GM23248 (cell line): ENCODE measurements around the gene TMEM156. TPM values are rescaled to one million over a fixed set of nuclear protein-coding genes. Genes with fewer than 3 reads are reported as not detected.

Experiments
- DNase-seq: peaks from one replicate; pipeline ENCODE4 v3.0.0-alpha.2; 2015
- H2AFZ ChIP-seq: fragments of 200-600 bp; sonication (generic); 2 replicates; pipeline ENCODE4 v1.6.1; 2016; ENCODE audit warnings: antibody characterized with exemption
- H3F3A ChIP-seq: fragments of 200-600 bp; sonication (generic); 2 replicates; pipeline ENCODE4 v1.6.1; 2016; ENCODE audit warnings: mild to moderate bottlenecking, antibody characterized with exemption, mixed run types; ENCODE audit not compliant: insufficient read depth
- H3K27ac ChIP-seq: fragments of 200-600 bp; sonication (generic); 2 replicates; pipeline ENCODE4 v1.5.1; 2016; ENCODE audit warnings: mild to moderate bottlenecking
- H3K27me3 ChIP-seq: fragments of 200-600 bp; sonication (generic); replicated peaks from 2 replicates; pipeline ENCODE4 v1.6.1; 2016; ENCODE audit warnings: mild to moderate bottlenecking; ENCODE audit not compliant: insufficient read depth
- H3K36me3 ChIP-seq: fragments of 200-600 bp; sonication (generic); 2 replicates; pipeline ENCODE4 v1.6.1; 2016; ENCODE audit warnings: low read depth, mild to moderate bottlenecking
- H3K4me1 ChIP-seq: fragments of 200-600 bp; sonication (generic); 2 replicates; pipeline ENCODE4 v1.6.1; 2016; ENCODE audit warnings: mild to moderate bottlenecking; ENCODE audit not compliant: insufficient read depth
- H3K4me2 ChIP-seq: fragments of 200-600 bp; sonication (generic); one replicate; pipeline ENCODE4 v1.6.1; 2016; ENCODE audit warnings: mild to moderate bottlenecking; ENCODE audit not compliant: unreplicated experiment
- H3K4me3 ChIP-seq: fragments of 200-600 bp; sonication (generic); 2 replicates; pipeline ENCODE4 v1.5.1; 2016; ENCODE audit warnings: mild to moderate bottlenecking
- H3K79me2 ChIP-seq: fragments of 200-600 bp; sonication (generic); 2 replicates; pipeline ENCODE4 v1.6.1; 2016; ENCODE audit warnings: mild to moderate bottlenecking; ENCODE audit not compliant: insufficient read depth
- H3K9ac ChIP-seq: fragments of 200-600 bp; sonication (generic); 2 replicates; pipeline ENCODE4 v1.6.1; 2016; ENCODE audit warnings: mild to moderate bottlenecking
- H3K9me2 ChIP-seq: fragments of 200-600 bp; sonication (generic); 2 replicates; pipeline ENCODE4 v1.6.1; 2016; ENCODE audit warnings: mixed run types, mild to moderate bottlenecking, moderate library complexity; ENCODE audit not compliant: insufficient read depth
- H3K9me3 ChIP-seq: fragments of 200-600 bp; sonication (generic); one replicate; pipeline ENCODE4 v1.6.1; 2017; ENCODE audit warnings: low read depth
- H4K20me1 ChIP-seq: fragments of 200-600 bp; sonication (generic); 2 replicates; pipeline ENCODE4 v1.6.0; 2016; ENCODE audit not compliant: insufficient read depth
- EZH2 ChIP-seq: fragments of 200-600 bp; sonication (generic); IDR thresholded peaks from 2 replicates; pipeline ENCODE4 v1.6.1; 2018; ENCODE audit warnings: antibody characterized with exemption, mild to moderate bottlenecking; ENCODE audit not compliant: insufficient read depth, poor library complexity, severe bottlenecking
- EZH2phosphoT487 ChIP-seq: fragments of 200-600 bp; sonication (generic); IDR thresholded peaks from 2 replicates; pipeline ENCODE4 v1.6.1; 2018; ENCODE audit warnings: antibody characterized with exemption, moderate library complexity, mild to moderate bottlenecking, low read depth; ENCODE audit not compliant: insufficient read depth
- WGBS, 2 experiments: methylation state at CpG; one replicate each; pipeline ENCODE4 v1.1.6; 2015 to 2017; ENCODE audit warnings: low lambda C conversion rate in 2 of 2, low coverage in 1 of 2; ENCODE audit errors: missing lambda C conversion rate in 2 of 2; 5-methylcytosine and 5-hydroxymethylcytosine counted together
- in situ Hi-C: fragments of 300-500 bp; cut with MboI; formaldehyde crosslinking; loops from 2 replicates; pipeline ENCODE4 v1.15.0; 2020
- polyA plus RNA-seq: library from polyadenylated mRNA; unstranded; fragments of >200 nt; fragmentation: Nextera tagmentation; extraction: Ambion mirVana; gene quantifications from 2 replicates; pipeline ENCODE4 v1.2.1, GENCODE V29; 2016
- total RNA-seq: library from RNA; depleted of rRNA; stranded (reverse); fragments of >200 nt; shearing (Covaris generic); gene quantifications from 2 replicates; pipeline ENCODE4 v1.2.3, GENCODE V29; 2014

Gene TMEM156
- total and polyA plus RNA-seq, 2 experiments from 2014 or later: 0.30 TPM; not detected in 1

DNA sequence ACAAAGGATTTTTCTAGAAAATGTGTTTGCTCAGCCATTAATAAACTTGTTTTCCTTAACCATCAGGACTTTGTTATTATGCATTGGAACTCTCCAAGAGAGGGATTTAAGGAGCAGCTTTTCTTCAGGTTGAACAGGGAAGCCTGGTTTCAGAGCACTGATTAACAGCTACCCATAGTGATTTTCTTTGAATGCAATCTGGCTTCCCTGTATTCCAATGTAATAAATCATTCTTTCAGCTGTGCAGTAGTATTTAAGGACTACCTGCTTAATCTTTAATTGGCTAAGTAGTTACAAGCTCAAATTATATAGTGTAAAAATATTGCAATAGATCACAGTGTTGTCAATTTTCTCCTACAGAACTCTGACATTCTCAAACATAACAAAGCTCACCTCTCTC, 77.5 kb downstream of the TMEM156 start:
- H3K4me3 ChIP-seq: no peak overlapping the region
- in situ Hi-C loops: loop anchor here (25.0 kb wide), 1 partner anchor 108 kb away; the partner anchor contains the start of gene KLHL5
- no peaks in the 10 kb centered on the region for H3K9me3 ChIP-seq
- H3K27ac ChIP-seq: no peak overlapping the region
- no peaks in the 10 kb centered on the region for H4K20me1 ChIP-seq
- H3K36me3 ChIP-seq: no peaks in the 10 kb centered on the region
- no peaks in the 10 kb centered on the region for H3K27me3 ChIP-seq
- no peaks in the 10 kb centered on the region for H3K79me2 ChIP-seq
- no peak for DNase-seq
- H3K4me1 ChIP-seq: peaks cover 11% of the 10 kb centered on the region
- no peak for TF ChIP-seq EZH2phosphoT487
- TF ChIP-seq EZH2: no peak
- H3K9me2 ChIP-seq: no peaks in the 10 kb centered on the region
- H3K9ac ChIP-seq: no peak overlapping the region
- peaks cover 22% of the 10 kb centered on the region; the same call in 1 of the 2 replicates for H3F3A ChIP-seq
- no peak overlapping the region for H3K4me2 ChIP-seq
- H2AFZ ChIP-seq: no peak overlapping the region

DNA sequence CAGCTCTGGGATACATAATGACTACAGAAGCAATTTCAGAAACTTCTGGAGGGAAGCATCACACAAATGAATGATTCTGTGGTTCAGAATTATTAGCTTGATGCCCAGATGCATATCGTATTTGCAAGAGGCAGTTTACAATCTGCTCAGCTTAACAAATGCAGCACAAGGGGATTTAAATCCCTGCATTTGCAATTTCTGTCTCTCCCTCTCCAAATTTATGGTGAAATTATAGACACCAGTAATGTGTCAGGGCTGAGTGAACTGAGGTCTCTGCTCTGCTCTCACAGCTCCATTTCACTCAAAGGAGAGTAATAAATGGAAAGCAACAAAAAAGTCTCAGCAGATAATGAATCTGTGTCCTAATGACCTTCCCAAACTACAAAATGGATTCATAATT, 80.2 kb downstream of the TMEM156 start:
- Histone ChIP-seq H3K4me2 (no peak overlapping the region), H4K20me1 (no peaks in the 10 kb centered on the region), H3F3A (peaks cover 47% of the 10 kb centered on the region), H3K27ac (no peak overlapping the region), H3K9me3 (no peaks in the 10 kb centered on the region), H3K27me3 (no peaks in the 10 kb centered on the region), H3K36me3 (no peaks in the 10 kb centered on the region), H3K4me1 (peaks cover 30% of the 10 kb centered on the region), H3K4me3 (no peak overlapping the region), H3K79me2 (no peaks in the 10 kb centered on the region), H3K9ac (no peak overlapping the region), H2AFZ (0 out of 2 replicates have a peak overlapping the region, but pooled peaks have one; percentile 16), H3K9me2 (no peaks in the 10 kb centered on the region)
- no peak for DNase-seq
- in situ Hi-C loops: loop anchor here (25.0 kb wide), 1 partner anchor 110 kb away; the partner anchor contains the start of gene KLHL5
- 9 to 15% methylated on average over 1 of the region's 1 CpG for WGBS, 2 experiments
- TF ChIP-seq EZH2phosphoT487: no peak
- no peak for TF ChIP-seq EZH2

DNA sequence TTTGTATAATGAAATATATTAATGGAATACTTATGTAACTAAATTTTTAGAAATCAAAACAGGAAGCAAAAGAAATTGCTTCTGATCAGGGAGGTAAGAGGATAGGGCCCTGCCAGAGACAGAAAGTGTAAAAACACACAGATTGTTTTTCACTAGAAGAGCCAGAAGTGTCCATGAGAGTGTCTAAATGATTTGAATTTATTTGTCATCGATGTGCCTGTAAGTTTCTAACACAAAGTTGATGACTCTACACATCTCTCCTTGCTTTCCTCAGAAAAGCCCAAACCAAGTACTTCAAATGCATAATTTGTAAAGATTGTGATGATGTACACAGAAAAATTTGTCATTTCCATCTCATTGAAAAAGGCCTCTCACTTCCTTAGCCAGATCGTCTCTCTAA, 80.6 kb downstream of the TMEM156 start:
- in situ Hi-C loops: loop anchor here (25.0 kb wide), 1 partner anchor 111 kb away; the partner anchor contains the start of gene KLHL5

DNA sequence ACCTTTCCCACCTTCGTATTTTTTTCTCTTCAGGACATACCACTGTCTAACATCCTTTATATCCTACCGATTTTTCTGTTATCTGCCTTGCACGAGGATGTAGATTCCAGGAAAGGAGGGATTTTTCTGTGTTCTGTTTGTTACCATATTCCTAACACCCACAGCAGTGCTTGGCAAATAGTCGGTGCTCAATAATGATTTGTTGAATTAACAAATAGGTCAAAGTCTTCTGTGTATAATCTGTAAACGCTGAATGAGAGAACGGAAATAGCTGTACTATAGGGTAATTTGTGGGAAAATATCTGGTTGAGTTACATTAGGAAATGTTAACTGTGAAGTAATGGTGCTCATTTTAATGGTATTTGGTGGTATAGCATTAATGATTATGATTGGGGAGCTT, 81.5 kb downstream of the TMEM156 start:
- H3K9me3 ChIP-seq: no peaks in the 10 kb centered on the region
- no peak overlapping the region for H2AFZ ChIP-seq
- no peaks in the 10 kb centered on the region for H3K9me2 ChIP-seq
- no peak overlapping the region for H3K4me3 ChIP-seq
- no peaks in the 10 kb centered on the region for H3K27me3 ChIP-seq
- H4K20me1 ChIP-seq: no peaks in the 10 kb centered on the region
- H3K9ac ChIP-seq: no peak overlapping the region
- H3K4me2 ChIP-seq: no peak overlapping the region
- TF ChIP-seq EZH2 (no peak), EZH2phosphoT487 (no peak)
- no peak for DNase-seq
- in situ Hi-C loops: loop anchor here (25.0 kb wide), 1 partner anchor 112 kb away; the partner anchor contains the start of gene KLHL5
- WGBS, 2 experiments: 81 to 85% methylated on average over 6 of the region's 6 CpGs
- peaks cover 30% of the 10 kb centered on the region for H3K4me1 ChIP-seq
- H3F3A ChIP-seq: peaks cover 59% of the 10 kb centered on the region
- no peak overlapping the region for H3K27ac ChIP-seq
- peaks cover under 1% of the 10 kb centered on the region; the same call in 1 of the 2 replicates for H3K36me3 ChIP-seq
- no peaks in the 10 kb centered on the region for H3K79me2 ChIP-seq

More for the DNA sequence above, 80.6 kb downstream of the TMEM156 start:
- peaks cover 30% of the 10 kb centered on the region for H3K4me1 ChIP-seq
- no peaks in the 10 kb centered on the region for H3K9me2 ChIP-seq
- no peak overlapping the region for H3K4me3 ChIP-seq
- WGBS, 2 experiments: 38 to 40% methylated on average over 2 of the region's 2 CpGs
- TF ChIP-seq EZH2phosphoT487: no peak
- H3K27ac ChIP-seq: no peak overlapping the region
- H3K79me2 ChIP-seq: no peaks in the 10 kb centered on the region
- 0 out of 2 replicates have a peak overlapping the region, but pooled peaks have one; percentile 16 for H2AFZ ChIP-seq
- DNase-seq: no peak
- H3K9me3 ChIP-seq: no peaks in the 10 kb centered on the region
- no peak overlapping the region for H3K4me2 ChIP-seq
- no peak overlapping the region for H3K9ac ChIP-seq
- H4K20me1 ChIP-seq: no peaks in the 10 kb centered on the region
- H3K36me3 ChIP-seq: no peaks in the 10 kb centered on the region
- peaks cover 51% of the 10 kb centered on the region for H3F3A ChIP-seq
- no peaks in the 10 kb centered on the region for H3K27me3 ChIP-seq

DNA sequence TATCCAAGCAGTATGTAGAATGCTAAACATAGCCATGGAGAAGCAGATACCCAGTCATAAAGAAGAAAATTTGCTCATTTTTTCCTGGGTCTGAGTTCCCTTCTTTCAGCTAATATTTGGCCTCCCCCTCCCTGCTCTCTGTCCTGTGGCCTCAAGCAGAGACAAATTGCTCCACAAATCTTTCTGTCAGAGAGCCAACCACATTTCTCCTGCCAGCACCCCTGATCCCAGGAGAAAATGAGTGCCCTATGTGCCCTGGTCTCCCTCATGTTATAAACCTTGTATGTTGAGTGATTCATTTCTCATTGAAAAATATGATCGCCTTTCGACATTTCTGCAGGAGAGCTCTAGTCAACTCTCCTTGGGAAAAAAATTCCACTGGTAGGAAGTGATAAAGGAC, 82.0 kb downstream of the TMEM156 start:
- Histone ChIP-seq H3K79me2 (no peaks in the 10 kb centered on the region), H2AFZ (no peak overlapping the region), H3K27me3 (no peaks in the 10 kb centered on the region), H3K36me3 (peaks cover 6% of the 10 kb centered on the region), H3K4me2 (no peak overlapping the region), H3K27ac (no peak overlapping the region), H3K9ac (no peak overlapping the region), H3F3A (peaks cover 64% of the 10 kb centered on the region), H3K9me3 (no peaks in the 10 kb centered on the region), H3K4me1 (peaks cover 30% of the 10 kb centered on the region), H4K20me1 (no peaks in the 10 kb centered on the region), H3K9me2 (no peaks in the 10 kb centered on the region), H3K4me3 (no peak overlapping the region)
- 96 to 97% methylated on average over 2 of the region's 2 CpGs for WGBS, 2 experiments
- no peak for TF ChIP-seq EZH2phosphoT487
- in situ Hi-C loops: loop anchor here (25.0 kb wide), 1 partner anchor 112 kb away; the partner anchor contains the start of gene KLHL5
- no peak for DNase-seq
